Naive thymus-derived CD4-positive, alpha-beta T cell (primary cell): ENCODE results near the gene ASXL1. TPM values are rescaled to one million over a fixed set of nuclear protein-coding genes. Genes with fewer than 3 reads are reported as not detected.

ENCODE experiments used
- ATAC-seq: fragments of 150-1000 bp; cut with Tn5 transposase; 2 replicates; pipeline ENCODE4 v1.10.0; 2021; ENCODE audit warnings: mild to moderate bottlenecking, moderate library complexity
- CTCF ChIA-PET: fragments of 350-600 bp; sonication (Branson Sonifier 250); formaldehyde crosslinking; loops from one replicate; lab custom pipeline; 2021; ENCODE audit warnings: antibody characterized with exemption; lab: Charles Lee
- POLR2A ChIA-PET: fragments of 350-600 bp; sonication (Branson Sonifier 250); formaldehyde crosslinking; loops from one replicate; lab custom pipeline; 2021; ENCODE audit warnings: antibody characterized with exemption, inconsistent platforms; lab: Charles Lee
- DNase-seq, 9 donors: peaks; one replicate each; pipeline versions ENCODE4 v3.0.0 to v3.0.0-alpha.2; 2020 to 2022; ENCODE audit warnings: mixed read lengths in 1 of 9
- H3K27ac ChIP-seq: one replicate; pipeline ENCODE4 v1.7.0; 2013; ENCODE audit warnings: mild to moderate bottlenecking, low read depth, low read length, moderate library complexity
- H3K27me3 ChIP-seq, 2 donors: one replicate each; pipeline ENCODE4 v1.7.0; 2013; ENCODE audit warnings: low read length in 2 of 2, mild to moderate bottlenecking in 2 of 2, moderate library complexity in 2 of 2; ENCODE audit not compliant: control insufficient read depth in 2 of 2, insufficient read depth in 2 of 2
- H3K36me3 ChIP-seq, 3 experiments: 1 replicate in 2 of 3; 2 replicates in 1 of 3; pipeline ENCODE4 v1.7.0; 2013; ENCODE audit warnings: low read length in 3 of 3, mild to moderate bottlenecking in 3 of 3, moderate library complexity in 1 of 3; ENCODE audit not compliant: insufficient read depth in 3 of 3, control insufficient read depth in 2 of 3
- H3K4me1 ChIP-seq, 2 donors: one replicate each; pipeline ENCODE4 v1.7.0; 2013; ENCODE audit warnings: low read length in 2 of 2, mild to moderate bottlenecking in 2 of 2, moderate library complexity in 1 of 2; ENCODE audit not compliant: control insufficient read depth in 2 of 2, insufficient read depth in 2 of 2
- H3K4me3 ChIP-seq: 2 replicates; pipeline ENCODE4 v1.7.0; 2013; ENCODE audit warnings: mild to moderate bottlenecking, low read length
- H3K9me3 ChIP-seq, 3 experiments: 1 replicate in 2 of 3; 2 replicates in 1 of 3; pipeline ENCODE4 v1.7.0; 2013; ENCODE audit warnings: low read length in 3 of 3; ENCODE audit not compliant: control insufficient read depth in 2 of 3
- H3K27ac Mint-ChIP-seq, 9 donors: one replicate each; pipeline ENCODE4 v1.8.0; 2020 to 2022; ENCODE audit warnings: mixed read lengths in 9 of 9, mild to moderate bottlenecking in 8 of 9, moderate library complexity in 5 of 9, inconsistent platforms in 2 of 9
- H3K27me3 Mint-ChIP-seq, 5 donors: one replicate each; pipeline ENCODE4 v1.8.0; 2021 to 2022; ENCODE audit warnings: mixed read lengths in 5 of 5, mild to moderate bottlenecking in 1 of 5
- H3K36me3 Mint-ChIP-seq, 5 donors: one replicate each; pipeline ENCODE4 v1.8.0; 2020 to 2022; ENCODE audit warnings: mixed read lengths in 5 of 5, mild to moderate bottlenecking in 3 of 5, inconsistent platforms in 1 of 5
- H3K4me1 Mint-ChIP-seq, 7 donors: one replicate each; pipeline ENCODE4 v1.8.0; 2020 to 2022; ENCODE audit warnings: mixed read lengths in 7 of 7, mild to moderate bottlenecking in 3 of 7, inconsistent platforms in 1 of 7
- H3K4me3 Mint-ChIP-seq, 10 donors: one replicate each; pipeline ENCODE4 v1.8.0; 2020 to 2022; ENCODE audit warnings: mild to moderate bottlenecking in 10 of 10, mixed read lengths in 10 of 10, moderate library complexity in 6 of 10, inconsistent platforms in 2 of 10
- H3K9me3 Mint-ChIP-seq, 11 donors: one replicate each; pipeline ENCODE4 v1.8.0; 2020 to 2022; ENCODE audit warnings: mixed read lengths in 11 of 11, mild to moderate bottlenecking in 4 of 11, inconsistent platforms in 1 of 11, moderate library complexity in 1 of 11
- intact Hi-C, 2 donors: fragments of 100-400 bp; cut with micrococcal nuclease; formaldehyde crosslinking; loops; one replicate each; pipeline ENCODE4 v1.15.1; 2023
- polyA plus RNA-seq, 2 donors: library from polyadenylated mRNA; unstranded; fragments of 300-500 nt; fragmentation: Illumina TruSeq; gene quantifications; one replicate each; pipeline ENCODE4 v1.2.3, GENCODE V29; 2021
- total RNA-seq, 6 experiments: library from RNA in 5 of 6; stranded (reverse) in 5 of 6; gene quantifications; 1 replicate in 5 of 6; 2 replicates in 1 of 6; pipeline ENCODE4 v1.2.3 and lab custom pipeline; 2021 to 2026

ASXL1 gene
- total and polyA plus RNA-seq, 7 experiments from 2014 or later: 14.7 to 200 (median 147) TPM

DNA sequence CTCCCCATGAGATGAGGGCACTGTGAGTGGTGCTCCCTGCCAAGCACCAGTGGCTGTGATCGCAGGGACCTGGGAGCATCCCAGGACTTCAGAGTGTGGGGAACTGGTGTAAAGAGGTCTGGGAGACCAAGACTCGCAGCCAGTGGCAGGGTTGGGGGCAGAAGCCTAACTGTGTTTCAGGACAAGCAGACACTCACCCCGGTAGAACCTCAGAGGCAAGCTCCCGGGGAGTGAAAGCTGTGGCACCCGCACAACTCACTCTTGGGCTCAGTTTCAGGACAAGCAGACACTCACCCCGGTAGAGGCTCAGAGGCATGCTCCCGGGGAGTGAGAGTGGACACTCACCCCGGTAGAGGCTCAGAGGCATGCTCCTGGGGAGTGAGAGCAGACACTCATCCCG, 112.8 kb downstream of the ASXL1 start:
- no peaks in the 10 kb centered on the region for H3K9me3 Mint-ChIP-seq
- no peak overlapping the region for H3K4me3 ChIP-seq
- H3K27me3 Mint-ChIP-seq: no peaks in the 10 kb centered on the region
- peaks cover 4 to 29% (median 22%) of the 10 kb centered on the region in 7 donors for H3K4me1 Mint-ChIP-seq
- ChIA-PET CTCF (interaction anchor here (0.5 to 1.8 kb wide), 3 partner anchors 24 to 182 kb away, joined by 3 to 6 read pairs (median 3); no protein-coding TSS in a partner anchor), POLR2A (interaction anchor here (0.6 kb wide), 1 partner anchor 10 kb away, joined by 3 read pairs; no protein-coding TSS in a partner anchor)
- H3K27ac ChIP-seq: peak overlapping the region; percentile 30
- peaks cover 0 to 5% of the 10 kb centered on the region in 2 donors for H3K4me1 ChIP-seq
- no peak for DNase-seq
- no peaks in the 10 kb centered on the region for H3K9me3 ChIP-seq
- intact Hi-C loops: loop anchor here in 1 of 2 donors (1.0 to 5.0 kb wide), 3 partner anchors 14 to 181 kb away; no protein-coding TSS in a partner anchor
- no peak overlapping the region for H3K4me3 Mint-ChIP-seq
- ATAC-seq: no peak
- peak overlapping the region in 8 of 9 donors; percentile 21 to 92 (median 72) for H3K27ac Mint-ChIP-seq
- H3K36me3 Mint-ChIP-seq: peaks cover 0 to 13% (median 0%) of the 10 kb centered on the region in 5 donors
- H3K27me3 ChIP-seq: no peaks in the 10 kb centered on the region
- peaks cover 0 to 70% (median 13%) of the 10 kb centered on the region in 3 experiments for H3K36me3 ChIP-seq

DNA sequence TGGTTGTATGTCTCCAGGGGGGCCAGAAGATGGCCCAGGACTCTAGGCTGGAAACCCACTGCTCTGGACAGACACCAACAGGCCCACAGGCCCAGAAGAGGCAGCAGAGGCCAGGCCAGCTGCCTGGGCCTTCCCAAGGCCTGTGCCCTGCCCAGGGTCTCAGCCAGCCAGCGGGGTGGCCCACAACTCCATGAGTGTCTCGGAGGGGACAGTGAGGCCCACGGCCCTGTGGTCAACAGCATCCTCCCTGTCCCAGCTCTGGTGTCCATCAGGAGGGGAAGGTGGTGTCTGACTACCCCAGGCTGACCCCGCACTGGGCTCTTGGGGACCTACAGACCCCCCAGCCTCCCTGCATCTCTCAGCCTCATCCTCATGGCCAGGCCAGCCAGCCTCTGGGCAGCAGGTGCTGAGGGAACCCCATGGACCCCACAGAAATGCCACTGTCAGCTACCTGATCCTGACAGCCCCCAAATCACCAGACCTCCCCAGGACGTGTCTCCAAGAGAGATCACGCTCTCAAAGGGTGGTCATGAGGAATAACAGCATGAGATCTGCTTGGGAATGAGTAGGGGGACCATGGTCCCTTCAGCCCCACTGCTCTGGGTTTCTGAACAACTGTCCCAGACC, 114.6 kb downstream of the ASXL1 start:
- Mint-ChIP-seq H3K36me3 (peaks cover 0 to 13% (median 0%) of the 10 kb centered on the region in 5 donors), H3K4me3 (no peak overlapping the region), H3K4me1 (peaks cover 12 to 47% (median 37%) of the 10 kb centered on the region in 7 donors), H3K27me3 (no peaks in the 10 kb centered on the region), H3K27ac (peak overlapping the region in 5 of 9 donors; percentile 5 to 64 (median 38)), H3K9me3 (no peaks in the 10 kb centered on the region)
- Histone ChIP-seq H3K27me3 (no peaks in the 10 kb centered on the region), H3K36me3 (peaks cover 0 to 60% (median 13%) of the 10 kb centered on the region in 3 experiments), H3K4me1 (peaks cover 0 to 22% of the 10 kb centered on the region in 2 donors), H3K27ac (no peak overlapping the region), H3K4me3 (no peak overlapping the region), H3K9me3 (no peaks in the 10 kb centered on the region)
- POLR2A ChIA-PET: no interaction called here
- DNase-seq (no peak), ATAC-seq (no peak)
- CTCF ChIA-PET: interaction anchor here (1.8 kb wide), 1 partner anchor 180 kb away, joined by 6 read pairs; no protein-coding TSS in a partner anchor
- intact Hi-C loops: loop anchor here in 1 of 2 donors (5.0 kb wide), 1 partner anchor 180 kb away; no protein-coding TSS in a partner anchor

GRCh38 chr20:32473231-32474008, 115.3 kb downstream of the ASXL1 start:
- peaks cover 12 to 54% (median 42%) of the 10 kb centered on the region in 7 donors for H3K4me1 Mint-ChIP-seq

DNA sequence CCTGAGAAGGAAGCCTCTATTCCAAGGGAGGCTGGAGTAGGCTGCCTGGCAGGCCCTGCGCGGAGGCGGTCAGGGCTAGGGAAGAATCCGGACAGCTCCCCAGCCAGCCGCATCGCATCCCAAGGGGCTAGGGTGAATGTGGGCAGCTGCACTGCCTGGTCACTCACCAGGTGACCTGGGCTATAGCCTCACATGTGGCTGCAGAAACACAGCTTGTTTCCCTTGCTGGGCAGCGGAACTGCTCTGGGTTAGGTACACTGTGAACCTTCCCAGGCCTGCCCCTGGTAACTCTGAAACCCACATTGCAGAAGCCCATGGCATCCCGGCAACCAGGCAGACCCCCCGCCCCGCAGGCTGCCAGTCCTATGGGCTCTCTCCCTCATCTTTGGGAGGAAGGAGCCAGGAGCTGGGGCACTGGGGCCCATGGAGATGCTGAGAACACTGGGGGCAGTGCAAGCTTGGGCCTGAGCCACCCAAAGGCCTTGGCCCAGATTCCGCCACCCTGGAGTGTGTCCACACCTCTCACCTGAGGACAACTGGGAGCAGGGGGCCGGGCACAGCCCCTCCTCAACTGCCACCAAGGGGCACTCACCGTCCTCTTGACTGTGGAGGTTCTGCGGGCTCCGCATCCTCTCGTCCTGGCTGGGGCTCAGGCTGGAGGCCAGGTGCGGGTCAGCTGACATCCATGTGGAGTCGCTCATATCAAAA, 116.0 kb downstream of the ASXL1 start:
- Mint-ChIP-seq H3K9me3 (peaks cover 0 to 1% (median 0%) of the 10 kb centered on the region in 11 donors), H3K4me1 (peaks cover 12 to 61% (median 45%) of the 10 kb centered on the region in 7 donors), H3K4me3 (no peak overlapping the region), H3K36me3 (peaks cover 0 to 13% (median 0%) of the 10 kb centered on the region in 5 donors), H3K27ac (peak overlapping the region in 7 of 9 donors; percentile 36 to 98 (median 59)), H3K27me3 (no peaks in the 10 kb centered on the region)
- ATAC-seq: no peak
- intact Hi-C loops: loop anchor here in 1 of 2 donors (5.0 kb wide), 1 partner anchor 178 kb away; no protein-coding TSS in a partner anchor
- H3K4me1 ChIP-seq: peaks cover 0 to 34% of the 10 kb centered on the region in 2 donors
- DNase-seq: no peak
- H3K27ac ChIP-seq: peak overlapping the region; percentile 48
- no peak overlapping the region for H3K4me3 ChIP-seq
- POLR2A ChIA-PET: no interaction called here
- CTCF ChIA-PET: no interaction called here
- no peaks in the 10 kb centered on the region for H3K9me3 ChIP-seq
- no peaks in the 10 kb centered on the region for H3K27me3 ChIP-seq
- peaks cover 0 to 54% (median 13%) of the 10 kb centered on the region in 3 experiments for H3K36me3 ChIP-seq

More at GRCh38 chr20:32473231-32474008, 115.3 kb downstream of the ASXL1 start:
- H3K27me3 ChIP-seq: no peaks in the 10 kb centered on the region
- no peaks in the 10 kb centered on the region for H3K9me3 ChIP-seq
- peaks cover 0 to 13% (median 0%) of the 10 kb centered on the region in 5 donors for H3K36me3 Mint-ChIP-seq
- H3K27ac ChIP-seq: peak overlapping the region; percentile 48
- H3K27me3 Mint-ChIP-seq: no peaks in the 10 kb centered on the region
- ChIA-PET CTCF (no interaction called here), POLR2A (no interaction called here)
- H3K36me3 ChIP-seq: peaks cover 0 to 58% (median 13%) of the 10 kb centered on the region in 3 experiments
- intact Hi-C loops: loop anchor here in 1 of 2 donors (5.0 kb wide), 1 partner anchor 179 kb away; no protein-coding TSS in a partner anchor
- DNase-seq (no peak), ATAC-seq (no peak)
- peaks cover 0 to 1% (median 0%) of the 10 kb centered on the region in 11 donors for H3K9me3 Mint-ChIP-seq
- peak overlapping the region in 5 of 9 donors; percentile 5 to 81 (median 63) for H3K27ac Mint-ChIP-seq
- peaks cover 0 to 28% of the 10 kb centered on the region in 2 donors for H3K4me1 ChIP-seq
- no peak overlapping the region for H3K4me3 ChIP-seq
- H3K4me3 Mint-ChIP-seq: no peak overlapping the region

DNA sequence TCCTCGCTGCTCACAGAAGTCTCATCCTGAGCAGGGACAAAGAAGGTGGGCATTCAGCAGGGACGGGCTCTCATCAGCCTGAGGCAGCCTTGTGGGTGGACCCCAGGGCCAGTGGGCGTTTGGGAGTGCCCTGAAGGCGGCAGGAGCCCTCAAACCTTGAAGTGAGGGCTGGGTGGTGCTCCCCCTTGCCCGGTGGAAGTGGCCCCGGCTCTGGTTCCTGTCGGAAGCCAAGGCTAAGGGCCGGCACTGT, 116.5 kb downstream of the ASXL1 start:
- Histone ChIP-seq H3K27ac (peak overlapping the region; percentile 48), H3K36me3 (peaks cover 0 to 54% (median 13%) of the 10 kb centered on the region in 3 experiments), H3K27me3 (no peaks in the 10 kb centered on the region), H3K4me3 (no peak overlapping the region), H3K4me1 (peaks cover 0 to 39% of the 10 kb centered on the region in 2 donors), H3K9me3 (no peaks in the 10 kb centered on the region)
- no peaks in the 10 kb centered on the region for H3K27me3 Mint-ChIP-seq
- ChIA-PET CTCF (no interaction called here), POLR2A (no interaction called here)
- no peak for DNase-seq
- H3K4me1 Mint-ChIP-seq: peaks cover 12 to 66% (median 50%) of the 10 kb centered on the region in 7 donors
- H3K36me3 Mint-ChIP-seq: peaks cover 0 to 13% (median 0%) of the 10 kb centered on the region in 5 donors
- intact Hi-C loops: loop anchor here in 1 of 2 donors (5.0 kb wide), 1 partner anchor 178 kb away; no protein-coding TSS in a partner anchor
- H3K9me3 Mint-ChIP-seq: peaks cover 0 to 1% (median 0%) of the 10 kb centered on the region in 11 donors
- H3K27ac Mint-ChIP-seq: peak overlapping the region in 7 of 9 donors; percentile 34 to 98 (median 48)
- no peak overlapping the region for H3K4me3 Mint-ChIP-seq
- no peak for ATAC-seq
